G401 (cell line): ENCODE measurements around the gene MRPL27. TPM values are rescaled to one million over a fixed set of nuclear protein-coding genes. Genes with fewer than 3 reads are reported as not detected.
A peak's percentile ranks its signal among the peaks of the same experiment; 100 is the strongest.
"Not testable (repeated sequence)": the region's sequence is repeated elsewhere in the genome, so short reads cannot be mapped to it uniquely, and the experiment has no call there.

ENCODE experiments used
- DNase-seq: peaks from one replicate; pipeline ENCODE4 v3.0.0-alpha.2; 2015; ENCODE audit warnings: low spot score
- in situ Hi-C: cut with HindIII; loops from 2 replicates; pipeline ENCODE4 v1.10.0; 2016; ENCODE audit warnings: low sequenced_read_pairs, mixed read lengths
- total RNA-seq: library from RNA; depleted of rRNA; stranded (reverse); fragments of >200 nt; shearing (Covaris generic); gene quantifications from 2 replicates; pipeline ENCODE4 v1.2.3, GENCODE V29; 2014; rRNA removed

Gene MRPL27
- 69.9 and 84.5 TPM in 2 replicates for total RNA-seq

DNA sequence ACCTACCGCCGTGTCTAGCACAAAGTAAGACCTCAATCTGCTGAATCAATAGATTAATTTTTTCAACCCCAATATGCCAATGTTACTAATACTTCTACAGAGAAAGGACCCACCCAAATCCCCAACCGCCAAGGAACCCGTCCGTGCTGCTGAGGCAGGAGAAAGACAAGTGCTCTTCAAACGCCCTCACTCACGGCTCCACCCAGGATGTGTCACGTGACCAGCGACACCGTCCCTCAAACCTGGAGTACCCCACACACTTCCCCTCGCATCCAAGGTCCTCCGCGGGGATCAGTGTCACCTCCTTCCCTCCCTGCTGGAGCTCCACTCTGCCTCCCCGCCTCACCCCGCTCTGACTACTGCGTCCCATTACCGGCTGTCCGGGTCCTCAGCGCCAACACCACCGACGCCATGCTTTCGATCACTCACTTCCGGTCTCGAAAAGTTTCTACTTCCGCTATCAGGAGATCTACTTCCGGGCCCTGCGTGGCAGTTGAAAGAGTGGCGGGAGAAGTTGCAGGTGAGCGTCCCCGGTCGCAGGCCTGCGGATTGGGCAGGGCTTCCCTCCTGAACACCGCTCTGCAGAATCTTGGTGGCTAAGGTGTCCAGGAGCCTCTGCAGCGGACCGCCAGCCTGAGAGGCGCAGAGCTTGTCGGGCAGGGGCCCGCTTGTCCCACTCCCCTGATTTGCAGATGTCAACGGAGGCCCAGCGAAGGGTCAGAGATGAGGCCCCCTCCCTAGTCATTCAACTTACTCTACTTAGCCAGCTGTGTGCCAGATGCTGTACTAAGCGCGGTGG lies at the start of gene MRPL27, which contains the start of gene EME1:
Gene MRPL27, minus strand, starts transcription at position 427 of the 799 bp plus-strand sequence. Its CDS starts 14 bp downstream, at position 413.
Gene EME1, plus strand, starts transcription at position 472 of the 799 bp plus-strand sequence. CDS start 1,980 bp downstream, outside the sequence.
- in situ Hi-C loops = no loop called here
- peak; percentile 92 for DNase-seq

DNA sequence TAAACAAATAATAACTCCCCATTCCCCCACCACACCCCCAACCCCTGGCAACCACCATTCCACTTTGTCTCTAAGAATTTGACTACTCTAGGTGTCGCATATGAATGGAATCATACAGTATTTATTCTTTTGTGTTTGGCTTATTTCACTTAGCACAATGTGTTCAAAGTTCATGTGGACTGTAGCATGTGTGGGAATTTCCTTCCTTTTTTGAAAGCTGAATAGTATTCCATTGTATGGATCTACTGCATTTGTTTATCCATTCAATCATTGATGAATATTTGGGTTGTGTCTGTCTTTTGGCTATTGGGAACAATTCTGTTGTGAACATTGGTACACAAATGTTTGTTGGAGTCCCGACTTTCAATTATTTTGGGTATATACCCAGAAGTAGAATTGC lies 49.8 kb upstream of the MRPL27 start:
- no peak for DNase-seq
- in situ Hi-C loops = no loop called here

DNA sequence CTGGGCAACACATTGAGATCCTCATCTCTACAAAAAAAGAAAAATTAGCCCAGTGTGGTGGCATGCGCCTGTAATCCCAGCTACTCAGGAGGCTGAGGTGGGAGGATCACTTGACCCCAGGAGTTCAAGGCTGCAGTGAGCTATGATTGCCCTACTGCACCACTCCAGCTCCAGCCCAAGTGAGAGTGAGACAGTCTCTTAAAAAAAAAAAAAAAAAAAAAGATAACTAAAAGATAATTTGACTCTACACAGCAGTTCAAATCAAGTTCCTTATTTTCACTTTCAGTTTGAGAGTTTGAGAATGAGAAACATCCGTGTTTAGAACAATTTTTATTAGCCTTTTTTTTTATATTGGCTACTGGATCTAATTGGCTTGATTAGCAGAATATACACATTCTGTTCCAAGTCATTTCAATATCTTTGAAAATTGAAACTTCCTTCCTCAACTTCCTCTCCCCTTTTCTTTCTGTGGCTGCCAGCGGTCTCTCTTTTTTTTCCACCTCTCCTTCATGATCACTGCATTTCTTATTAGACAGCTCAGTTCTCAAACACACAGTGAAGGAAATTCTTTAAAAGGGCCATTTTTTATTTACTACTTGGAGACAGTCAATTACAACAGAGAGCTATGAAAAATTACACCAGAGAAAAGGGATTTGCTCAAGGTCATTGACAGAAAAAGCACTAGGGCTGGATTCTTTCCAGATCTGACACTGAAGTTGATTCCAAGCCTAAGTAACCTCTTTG lies 48.5 kb upstream of the MRPL27 start:
- no peak for DNase-seq

DNA sequence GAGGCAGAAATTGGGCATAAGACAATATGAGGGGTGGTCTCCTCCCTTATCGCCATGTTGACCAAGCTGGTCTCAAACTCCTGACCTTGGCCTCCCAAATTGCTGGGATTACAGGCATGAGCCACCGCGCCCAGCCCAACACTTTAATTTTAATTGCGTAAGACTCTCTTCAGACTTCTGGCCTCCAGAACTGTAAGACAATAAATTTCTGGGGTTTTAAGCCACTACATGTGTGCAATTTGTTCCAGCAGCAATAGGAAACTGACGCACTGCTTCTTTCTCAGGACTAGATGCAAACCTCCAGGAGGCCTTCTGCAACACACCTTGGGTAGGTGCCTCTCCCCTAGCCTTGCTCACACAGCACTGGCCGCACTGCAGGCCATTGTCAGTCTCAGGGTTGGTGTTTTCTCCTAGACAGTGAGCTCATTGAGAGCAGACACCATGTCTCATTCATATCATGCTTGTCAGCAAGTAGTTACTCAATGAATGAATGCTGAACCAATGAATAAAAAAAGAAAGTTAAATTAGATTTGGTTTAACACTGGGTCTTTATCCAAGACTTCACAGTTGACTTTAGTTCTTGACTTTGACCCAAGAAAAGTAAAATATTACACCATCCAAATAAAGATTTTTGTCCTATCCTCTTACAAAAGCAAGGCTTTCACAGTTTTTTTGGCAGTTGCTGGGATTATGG lies 47.6 kb upstream of the MRPL27 start:
- in situ Hi-C loops = no loop called here
- no peak for DNase-seq

More for the DNA sequence above, 48.5 kb upstream of the MRPL27 start:
- in situ Hi-C loops = no loop called here

DNA sequence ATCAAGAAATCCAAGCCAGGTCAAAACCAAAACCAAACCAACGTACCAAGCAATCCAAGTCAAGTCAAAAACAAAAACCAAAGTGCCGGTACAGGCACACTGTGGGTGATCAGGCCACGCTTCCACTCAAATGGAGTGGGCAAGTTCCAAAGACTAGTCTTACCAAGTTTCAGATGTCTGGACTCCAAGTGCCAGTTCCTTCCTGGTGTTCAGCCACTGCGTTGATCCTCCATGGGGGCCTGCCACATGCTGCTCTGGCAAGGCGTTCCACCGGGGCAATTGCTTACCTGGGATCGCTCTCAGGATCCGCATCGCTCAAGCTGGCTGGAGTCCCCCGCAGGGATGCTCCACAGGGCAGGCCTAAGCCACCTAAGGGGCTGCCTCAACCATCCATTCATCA lies 46.6 kb upstream of the MRPL27 start:
- DNase-seq, in situ Hi-C loops: not testable (repeated sequence)

DNA sequence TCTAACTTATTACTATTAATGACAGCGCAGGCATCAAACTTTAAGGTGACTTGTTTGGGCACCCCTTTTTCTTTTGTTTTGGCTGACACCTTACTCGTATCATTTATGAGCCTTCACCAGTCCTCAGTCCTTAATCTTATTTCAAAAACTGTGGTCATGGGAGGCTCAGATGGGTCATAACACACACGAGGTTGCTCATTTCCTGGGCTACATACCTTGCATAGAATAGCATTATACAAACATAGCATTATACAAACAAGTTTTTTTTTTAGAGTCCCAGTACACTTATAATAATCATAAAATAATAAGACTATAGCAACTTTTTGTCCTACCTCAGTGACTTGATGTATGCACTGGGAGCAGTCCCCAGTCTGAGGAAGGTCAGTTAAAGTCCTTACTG lies 41.8 kb upstream of the MRPL27 start:
- DNase-seq = no peak
- in situ Hi-C loops = no loop called here

DNA sequence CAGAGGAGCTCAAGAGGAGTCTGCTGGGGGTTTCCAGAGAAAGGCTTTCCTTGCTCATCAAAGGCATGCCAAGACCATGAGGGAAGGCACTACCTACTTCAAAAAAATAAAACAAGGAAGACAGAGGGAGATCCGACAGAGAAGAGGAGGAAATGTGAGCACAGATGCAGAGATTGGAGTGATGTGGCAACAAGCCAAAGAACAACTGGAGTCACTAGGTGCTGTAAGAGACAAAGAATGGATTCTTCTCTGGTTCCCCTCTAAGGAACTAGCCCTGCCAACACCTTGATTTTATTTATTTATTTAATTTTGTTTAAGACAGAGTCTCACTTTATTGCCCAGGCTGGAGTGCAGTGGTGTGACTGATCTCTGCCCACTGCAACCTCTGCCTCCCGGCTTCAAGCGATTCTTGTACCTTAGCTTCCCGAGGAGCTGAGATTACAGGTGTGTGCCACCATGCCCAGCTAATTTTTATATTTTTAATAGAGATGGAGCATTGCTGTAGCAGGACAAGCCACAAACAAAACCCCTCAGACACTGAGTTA lies 39.3 kb upstream of the MRPL27 start:
- in situ Hi-C loops = no loop called here
- DNase-seq = no peak

DNA sequence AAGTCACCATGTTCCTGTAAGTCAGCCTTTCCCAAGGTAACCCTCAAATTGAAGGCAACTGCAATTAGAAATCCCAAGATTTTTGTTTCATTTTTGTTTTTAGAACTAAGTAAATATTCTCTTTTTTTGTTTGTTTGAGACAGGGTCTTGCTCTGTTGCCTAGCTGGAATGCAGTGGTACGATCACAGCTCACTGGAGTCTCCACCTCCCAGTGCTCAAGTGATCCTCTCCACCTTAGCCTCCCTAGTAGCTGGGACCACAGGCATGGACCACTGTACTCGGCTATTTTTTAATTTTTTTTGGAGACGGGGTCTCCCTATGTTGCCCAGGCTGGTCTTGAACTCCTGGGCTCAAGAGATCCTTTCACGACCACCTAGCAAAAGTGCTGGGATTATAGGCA lies 34.9 kb upstream of the MRPL27 start:
- in situ Hi-C loops = no loop called here
- DNase-seq = no peak

DNA sequence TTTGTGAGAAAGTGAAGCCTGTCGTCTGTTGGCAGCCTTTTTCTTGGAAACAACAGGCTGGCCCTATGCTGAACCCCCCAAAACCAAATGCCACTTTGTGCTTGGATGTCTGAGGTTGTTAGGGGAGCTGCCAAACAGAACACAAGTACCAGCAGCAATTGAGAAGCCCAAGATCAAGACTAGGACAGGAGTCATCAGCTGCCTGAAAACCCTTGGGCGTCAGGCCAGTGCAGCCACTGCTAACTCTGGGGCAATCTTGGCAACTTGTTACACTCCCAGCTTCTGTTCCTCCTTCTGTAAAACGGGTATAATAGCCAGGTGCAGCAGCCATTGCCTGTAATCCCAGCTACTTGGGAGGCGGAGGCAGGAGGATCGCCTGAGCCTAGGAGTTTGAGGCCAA lies 33.6 kb upstream of the MRPL27 start:
- DNase-seq = no peak
- in situ Hi-C loops = no loop called here

DNA sequence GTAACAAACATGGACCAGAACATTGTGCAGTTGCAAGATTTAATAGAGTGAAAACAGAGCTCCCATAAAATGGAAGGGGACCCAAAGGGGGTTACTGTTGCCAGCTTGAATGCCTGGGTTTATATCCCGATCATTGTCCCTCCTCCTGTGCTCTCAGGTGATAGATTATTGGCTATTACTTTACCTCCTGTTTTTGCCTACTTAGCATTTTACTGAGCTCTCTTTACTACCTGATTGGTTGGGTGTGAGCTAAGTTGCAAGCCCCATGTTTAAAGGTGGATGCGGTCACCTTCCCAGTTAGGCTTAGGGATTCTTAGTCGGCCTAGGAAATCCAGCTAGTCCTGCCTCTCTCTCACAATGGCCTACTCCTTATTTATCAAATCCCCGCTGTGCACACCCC lies 32.4 kb upstream of the MRPL27 start:
- in situ Hi-C loops, DNase-seq: not testable (repeated sequence)

DNA sequence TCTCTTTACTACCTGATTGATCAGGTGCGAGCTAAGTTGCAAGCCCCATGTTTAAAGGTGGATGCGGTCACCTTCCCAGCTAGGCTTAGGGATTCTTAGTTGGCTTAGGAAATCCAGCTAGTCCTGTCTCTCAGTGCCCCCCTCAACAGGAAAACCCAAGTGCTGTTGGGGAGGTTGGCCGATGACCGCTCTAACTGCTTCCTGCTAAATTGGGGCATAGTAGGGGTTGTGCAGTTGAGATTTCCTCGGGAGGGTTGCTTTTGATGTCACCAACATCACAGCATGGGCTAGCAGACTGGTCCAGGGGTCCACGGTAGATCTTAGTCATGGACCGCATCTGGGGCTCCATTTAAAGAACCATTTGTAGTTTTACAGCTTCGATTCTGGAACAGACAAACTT lies 26.6 kb upstream of the MRPL27 start:
- in situ Hi-C loops = not testable (repeated sequence)

DNA sequence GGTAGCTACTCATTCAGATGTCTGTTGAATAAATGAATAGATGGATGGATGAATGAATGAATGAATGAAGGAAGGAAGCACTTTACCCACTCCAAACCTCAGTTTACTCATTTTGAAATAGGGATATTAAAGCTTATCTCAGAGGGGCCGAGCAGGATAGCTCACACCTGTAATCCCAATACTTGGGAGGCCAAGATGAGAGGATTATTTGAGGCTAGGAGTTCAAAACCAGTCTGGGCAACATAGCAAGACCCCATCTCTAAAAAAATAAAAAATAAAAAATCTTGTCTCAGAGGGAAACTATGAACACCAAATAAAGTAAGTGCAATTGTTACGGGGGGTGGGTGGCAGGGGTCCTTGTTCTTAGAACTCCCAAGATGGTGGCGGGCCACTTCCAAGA lies 25.7 kb upstream of the MRPL27 start:
- DNase-seq, in situ Hi-C loops: not testable (repeated sequence)

More for the DNA sequence above, 26.6 kb upstream of the MRPL27 start:
- DNase-seq = not testable (repeated sequence)

DNA sequence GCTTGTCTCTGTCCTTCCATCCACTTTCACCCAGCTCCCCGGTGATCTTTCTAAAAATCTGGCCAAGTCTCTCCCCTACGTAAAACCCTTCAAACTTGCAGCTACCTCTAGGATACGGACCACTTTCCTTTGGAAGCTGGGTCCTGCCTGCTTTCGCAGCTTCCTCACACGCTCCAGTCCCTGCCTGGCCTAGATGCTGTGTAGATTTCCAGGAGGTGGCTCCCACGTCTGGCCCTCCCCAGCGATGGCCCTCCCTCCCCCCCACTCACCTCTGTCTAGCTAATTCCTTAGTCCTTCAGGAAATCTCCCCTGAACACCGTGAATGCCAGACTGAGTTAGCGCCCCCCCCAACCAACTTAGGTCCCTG lies 24.9 kb upstream of the MRPL27 start:
- in situ Hi-C loops = no loop called here
- DNase-seq = no peak

DNA sequence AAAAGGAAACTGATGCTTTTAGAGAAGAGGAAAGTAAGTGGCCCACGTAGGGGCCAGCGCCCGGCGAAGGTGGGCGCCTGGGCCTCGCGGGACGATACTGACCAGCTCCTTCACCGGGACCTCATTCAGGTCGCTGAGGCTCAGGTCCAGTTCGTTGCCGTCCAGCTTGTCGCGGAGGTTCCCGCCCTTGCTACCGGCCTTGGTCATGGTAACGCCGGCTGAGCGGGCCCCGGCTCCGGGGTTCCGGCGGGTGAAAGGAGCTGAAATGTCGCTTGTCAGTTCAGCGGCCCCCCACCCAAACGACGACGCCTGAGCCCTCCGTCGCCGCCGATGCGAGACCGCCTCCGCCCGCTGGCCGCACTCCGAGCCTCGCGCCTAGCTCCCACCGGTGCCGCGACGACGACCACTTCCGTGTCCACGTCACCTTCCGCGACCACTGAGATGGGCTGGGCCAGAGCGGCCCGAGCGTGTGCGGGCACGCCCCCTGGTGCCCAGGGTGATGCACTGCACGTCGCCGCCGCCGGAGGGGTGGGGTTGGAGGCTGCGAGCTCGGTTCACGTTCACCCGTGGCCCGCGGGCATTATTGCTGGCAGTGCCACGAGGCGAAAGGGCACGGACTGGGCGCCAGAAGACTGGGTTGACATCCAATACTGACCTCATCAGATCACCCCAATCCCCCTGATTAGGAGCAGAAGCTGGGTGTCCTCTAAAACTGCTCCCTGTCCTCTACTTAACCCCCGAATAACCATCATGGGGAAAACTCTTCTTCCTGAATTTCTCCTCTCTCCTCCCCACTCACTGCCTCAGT lies 24.3 kb upstream of the MRPL27 start, which contains the start of gene LRRC59:
Gene LRRC59, minus strand, starts transcription at position 413 of the 808 bp plus-strand sequence. Its CDS starts 206 bp downstream, at position 207.
- peak; percentile 78 for DNase-seq
- in situ Hi-C loops = no loop called here

DNA sequence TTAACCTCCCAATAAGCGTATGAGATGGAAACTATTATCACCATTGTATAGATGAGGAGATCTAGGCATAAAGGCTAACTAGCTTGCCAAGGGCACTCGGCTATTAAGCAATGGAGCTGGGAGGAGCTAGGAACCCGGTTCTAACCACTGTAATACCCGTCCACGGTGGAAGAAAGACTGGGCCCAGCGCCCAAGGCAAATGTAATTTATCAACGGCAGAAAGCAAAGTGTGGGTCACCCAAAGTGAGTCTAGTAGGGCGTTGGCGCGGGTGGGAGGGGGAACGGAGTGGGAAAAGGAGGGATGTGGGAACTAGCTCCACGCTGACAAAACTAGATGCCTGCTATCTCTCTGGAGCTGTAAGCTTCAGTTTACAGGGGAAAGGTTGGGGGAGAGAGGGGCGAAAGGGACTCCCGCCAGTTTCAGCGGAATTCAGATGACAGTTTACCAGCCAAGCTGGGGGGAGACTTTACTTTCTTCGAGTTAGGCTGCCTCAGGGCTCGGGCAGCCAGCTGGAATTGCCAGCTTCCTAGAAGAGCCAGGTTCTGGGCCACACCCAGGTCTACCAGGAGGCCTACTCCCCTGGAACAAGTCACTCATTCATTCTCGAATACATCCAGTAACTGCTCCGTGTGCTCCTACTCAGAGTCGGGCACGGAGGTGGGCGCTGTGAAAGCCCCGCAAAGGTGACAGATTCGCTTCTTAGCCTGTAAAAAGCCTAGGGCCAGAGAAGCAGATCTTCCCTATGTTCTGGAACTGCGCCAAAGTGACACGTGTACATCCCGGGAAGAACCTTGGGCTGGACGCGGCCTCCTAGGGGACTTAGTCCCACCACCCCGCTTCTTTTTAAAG lies 23.5 kb upstream of the MRPL27 start:
- DNase-seq = peak; percentile 23
- in situ Hi-C loops = no loop called here

DNA sequence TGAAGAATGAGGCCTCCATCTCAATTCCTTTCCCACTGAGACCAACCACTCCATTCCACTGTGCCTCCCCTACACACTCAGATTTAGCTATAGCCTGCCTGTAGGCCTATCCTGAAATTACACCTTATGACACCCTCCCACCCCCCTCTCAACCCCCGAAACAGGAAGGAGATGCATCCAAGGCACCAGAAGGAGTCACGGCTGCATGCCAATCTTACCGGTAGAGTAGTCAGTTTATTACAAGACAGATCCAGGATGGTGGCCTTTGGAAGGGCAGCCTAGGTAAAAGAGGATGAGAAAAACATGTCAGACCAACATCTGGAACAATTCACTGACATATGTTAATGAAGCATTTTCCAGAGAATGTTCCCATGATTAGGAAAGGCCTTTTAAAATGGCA lies 21.7 kb upstream of the MRPL27 start:
- no peak for DNase-seq
- in situ Hi-C loops = no loop called here

DNA sequence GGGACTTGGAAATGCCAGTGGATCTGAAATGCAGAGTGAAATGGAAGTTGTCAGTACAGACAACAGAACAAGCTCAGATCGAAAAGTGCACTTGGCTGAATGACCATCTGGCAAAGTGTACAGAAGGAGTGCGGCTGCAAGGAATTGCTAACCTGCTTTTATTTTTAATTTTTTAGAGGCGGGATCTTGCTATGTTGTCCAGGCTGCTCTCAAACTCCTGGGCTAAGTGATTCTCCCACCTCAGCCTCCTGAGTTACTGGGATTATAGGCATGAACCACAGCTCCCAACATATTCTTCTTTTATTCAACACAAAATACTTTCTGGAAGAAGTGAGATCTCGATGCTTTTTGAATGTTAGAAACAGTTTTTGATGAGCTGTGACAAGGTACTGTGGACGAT lies 20.7 kb upstream of the MRPL27 start:
- in situ Hi-C loops = no loop called here
- no peak for DNase-seq

DNA sequence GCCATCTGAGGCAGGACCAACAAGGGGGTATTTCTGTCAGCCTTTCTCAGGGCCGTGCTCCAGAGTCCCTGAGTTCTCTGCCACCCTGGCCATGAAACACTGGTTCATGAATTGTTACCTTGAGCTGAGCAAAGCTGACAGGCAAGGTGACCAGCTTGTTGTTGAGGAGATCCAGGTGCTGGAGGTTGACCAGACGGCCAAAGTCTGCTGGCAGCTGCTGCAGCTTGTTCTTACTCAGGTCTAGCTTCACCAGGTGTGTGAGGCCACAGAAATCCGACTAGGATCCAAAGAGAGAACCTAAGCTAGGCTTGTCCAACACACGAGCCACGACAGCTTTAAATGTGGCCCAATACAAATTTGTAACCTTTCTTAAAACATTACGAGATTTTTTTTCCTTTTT lies 19.6 kb upstream of the MRPL27 start:
- in situ Hi-C loops = no loop called here
- no peak for DNase-seq
